Measurements from ENCODE around the gene ARHGAP30.

GRCh38 chr1:161020509-161021164 lies 49.1 kb downstream of the ARHGAP30 start, which contains the start of gene F11R:
- TF ChIP-seq, protein P1, sequence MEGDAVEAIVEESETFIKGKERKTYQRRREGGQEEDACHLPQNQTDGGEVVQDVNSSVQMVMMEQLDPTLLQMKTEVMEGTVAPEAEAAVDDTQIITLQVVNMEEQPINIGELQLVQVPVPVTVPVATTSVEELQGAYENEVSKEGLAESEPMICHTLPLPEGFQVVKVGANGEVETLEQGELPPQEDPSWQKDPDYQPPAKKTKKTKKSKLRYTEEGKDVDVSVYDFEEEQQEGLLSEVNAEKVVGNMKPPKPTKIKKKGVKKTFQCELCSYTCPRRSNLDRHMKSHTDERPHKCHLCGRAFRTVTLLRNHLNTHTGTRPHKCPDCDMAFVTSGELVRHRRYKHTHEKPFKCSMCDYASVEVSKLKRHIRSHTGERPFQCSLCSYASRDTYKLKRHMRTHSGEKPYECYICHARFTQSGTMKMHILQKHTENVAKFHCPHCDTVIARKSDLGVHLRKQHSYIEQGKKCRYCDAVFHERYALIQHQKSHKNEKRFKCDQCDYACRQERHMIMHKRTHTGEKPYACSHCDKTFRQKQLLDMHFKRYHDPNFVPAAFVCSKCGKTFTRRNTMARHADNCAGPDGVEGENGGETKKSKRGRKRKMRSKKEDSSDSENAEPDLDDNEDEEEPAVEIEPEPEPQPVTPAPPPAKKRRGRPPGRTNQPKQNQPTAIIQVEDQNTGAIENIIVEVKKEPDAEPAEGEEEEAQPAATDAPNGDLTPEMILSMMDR (conservative IDR thresholded peaks at IDR 0.05; ENCODE audit: low read length) = 0 out of 2 replicates have a peak, but pooled peaks have one; percentile 17
- no peak for TF ChIP-seq EZH2phosphoT487 (IDR thresholded peaks at IDR 0.05; ENCODE audit: borderline replicate concordance)

All from Loucy (cell line).